Prostate gland (tissue), 2 donors: ENCODE results near the gene SKIL.

Experiments used
- POLR2A ChIP-seq: fragments of 450-650 bp; IDR thresholded peaks from one replicate; pipeline ENCODE4 v1.6.1; 2016; ENCODE audit warnings: antibody characterized with exemption, mild to moderate bottlenecking
- POLR2AphosphoS5 ChIP-seq: sonication (generic); formaldehyde crosslinking; IDR thresholded peaks from one replicate; pipeline ENCODE4 v1.6.1; 2017; ENCODE audit warnings: antibody characterized with exemption
- TF ChIP-seq, protein P1 (sequence below), 4 experiments: fragments of 200-600 bp in 2 of 4; fragments of 450-650 bp in 2 of 4; sonication (generic) in 2 of 4; IDR thresholded peaks; 1 replicate in 3 of 4; 2 replicates in 1 of 4; pipeline ENCODE4 v1.5.1; 2016 to 2019; ENCODE audit warnings: antibody characterized with exemption in 4 of 4, mild to moderate bottlenecking in 2 of 4, moderate library complexity in 2 of 4

- TF ChIP-seq, protein P1, sequence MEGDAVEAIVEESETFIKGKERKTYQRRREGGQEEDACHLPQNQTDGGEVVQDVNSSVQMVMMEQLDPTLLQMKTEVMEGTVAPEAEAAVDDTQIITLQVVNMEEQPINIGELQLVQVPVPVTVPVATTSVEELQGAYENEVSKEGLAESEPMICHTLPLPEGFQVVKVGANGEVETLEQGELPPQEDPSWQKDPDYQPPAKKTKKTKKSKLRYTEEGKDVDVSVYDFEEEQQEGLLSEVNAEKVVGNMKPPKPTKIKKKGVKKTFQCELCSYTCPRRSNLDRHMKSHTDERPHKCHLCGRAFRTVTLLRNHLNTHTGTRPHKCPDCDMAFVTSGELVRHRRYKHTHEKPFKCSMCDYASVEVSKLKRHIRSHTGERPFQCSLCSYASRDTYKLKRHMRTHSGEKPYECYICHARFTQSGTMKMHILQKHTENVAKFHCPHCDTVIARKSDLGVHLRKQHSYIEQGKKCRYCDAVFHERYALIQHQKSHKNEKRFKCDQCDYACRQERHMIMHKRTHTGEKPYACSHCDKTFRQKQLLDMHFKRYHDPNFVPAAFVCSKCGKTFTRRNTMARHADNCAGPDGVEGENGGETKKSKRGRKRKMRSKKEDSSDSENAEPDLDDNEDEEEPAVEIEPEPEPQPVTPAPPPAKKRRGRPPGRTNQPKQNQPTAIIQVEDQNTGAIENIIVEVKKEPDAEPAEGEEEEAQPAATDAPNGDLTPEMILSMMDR (IDR thresholded peaks at IDR 0.05) = no peak
- no peak for TF ChIP-seq POLR2A
- TF ChIP-seq POLR2AphosphoS5 = no peak
These were observed 71.5 kb downstream of the SKIL start for GRCh38 chr3:170429050-170429449.
